Measurements from ENCODE around the gene RPS15.

The RPS15 gene

GRCh38 chr19:1487576-1488281 lies 49.5 kb downstream of the RPS15 start:
- no peak for DNase-seq (ENCODE audit: low spot score)

- no peak for DNase-seq (ENCODE audit: low spot score)
These were observed 50.0 kb downstream of the RPS15 start for GRCh38 chr19:1488282-1488601.

- DNase-seq (ENCODE audit: low spot score) = no peak
These were observed 51.5 kb downstream of the RPS15 start for GRCh38 chr19:1489463-1490310.

All from Ammon's horn (tissue), 1 donor.